Measurements from ENCODE around the gene RBM42.
"Not testable (repeated sequence)": the region's sequence is repeated elsewhere in the genome, so short reads cannot be mapped to it uniquely, and the experiment has no call there.

The RBM42 gene, protein sequence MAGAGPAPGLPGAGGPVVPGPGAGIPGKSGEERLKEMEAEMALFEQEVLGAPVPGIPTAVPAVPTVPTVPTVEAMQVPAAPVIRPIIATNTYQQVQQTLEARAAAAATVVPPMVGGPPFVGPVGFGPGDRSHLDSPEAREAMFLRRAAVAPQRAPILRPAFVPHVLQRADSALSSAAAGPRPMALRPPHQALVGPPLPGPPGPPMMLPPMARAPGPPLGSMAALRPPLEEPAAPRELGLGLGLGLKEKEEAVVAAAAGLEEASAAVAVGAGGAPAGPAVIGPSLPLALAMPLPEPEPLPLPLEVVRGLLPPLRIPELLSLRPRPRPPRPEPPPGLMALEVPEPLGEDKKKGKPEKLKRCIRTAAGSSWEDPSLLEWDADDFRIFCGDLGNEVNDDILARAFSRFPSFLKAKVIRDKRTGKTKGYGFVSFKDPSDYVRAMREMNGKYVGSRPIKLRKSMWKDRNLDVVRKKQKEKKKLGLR

DNA sequence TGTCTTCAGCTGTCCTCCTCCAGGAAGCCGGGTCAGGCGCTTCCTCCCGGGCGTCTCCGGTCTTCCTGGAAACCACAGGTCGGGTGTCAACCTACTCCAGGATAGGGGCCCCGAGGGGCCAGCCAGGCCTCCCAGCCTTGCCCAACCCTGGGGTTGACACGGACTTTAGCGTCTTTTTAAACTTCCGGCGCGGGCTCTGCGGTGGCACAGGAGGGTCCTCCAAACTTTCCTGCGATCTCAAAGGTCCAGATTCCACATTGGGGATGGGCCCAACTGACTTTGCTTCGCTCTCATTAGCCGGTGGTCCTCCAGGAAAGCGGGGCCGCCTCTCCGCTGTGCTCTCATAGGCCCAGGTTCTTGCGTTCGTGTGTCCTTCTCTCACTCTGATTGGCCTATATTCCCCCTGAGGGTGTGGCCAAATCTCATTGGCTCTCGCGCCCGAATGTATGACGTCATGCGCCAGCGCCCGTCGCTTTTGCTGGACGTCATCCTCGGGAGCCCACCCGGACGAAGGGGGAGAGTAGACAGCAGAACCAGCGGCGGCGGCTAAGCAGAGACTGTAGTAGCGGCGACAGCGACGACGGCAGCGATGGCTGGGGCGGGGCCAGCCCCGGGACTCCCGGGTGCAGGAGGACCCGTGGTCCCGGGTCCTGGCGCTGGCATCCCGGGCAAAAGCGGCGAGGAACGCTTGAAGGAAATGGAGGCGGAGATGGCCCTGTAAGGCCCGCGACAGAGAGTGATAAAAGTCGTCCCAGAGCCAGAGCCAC lies at the start of gene RBM42:
Gene RBM42 (plus strand): TSS at position 472 of the 767 bp plus-strand sequence. CDS start 118 bp downstream, at position 590.
- peak; percentile 98 for DNase-seq

DNA sequence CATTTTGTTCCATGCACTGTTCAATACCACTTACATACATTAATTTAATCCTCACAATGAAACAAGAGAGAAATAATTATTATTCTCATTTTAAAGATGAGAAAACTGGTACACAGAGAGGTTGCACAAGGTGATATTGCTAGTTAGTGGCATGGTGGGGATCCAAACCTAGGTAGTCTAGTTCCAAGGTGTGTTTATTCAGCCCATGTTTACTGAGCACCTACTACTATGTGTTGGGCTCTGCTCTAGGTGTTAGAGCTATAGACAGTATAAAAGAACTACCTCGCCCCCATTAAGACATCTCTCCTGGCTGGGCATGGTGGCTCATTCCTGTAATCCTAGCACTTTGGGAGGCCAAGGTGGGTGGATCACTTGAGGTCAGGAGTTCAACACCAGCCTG lies 46.1 kb upstream of the RBM42 start:
- no peak for DNase-seq

DNA sequence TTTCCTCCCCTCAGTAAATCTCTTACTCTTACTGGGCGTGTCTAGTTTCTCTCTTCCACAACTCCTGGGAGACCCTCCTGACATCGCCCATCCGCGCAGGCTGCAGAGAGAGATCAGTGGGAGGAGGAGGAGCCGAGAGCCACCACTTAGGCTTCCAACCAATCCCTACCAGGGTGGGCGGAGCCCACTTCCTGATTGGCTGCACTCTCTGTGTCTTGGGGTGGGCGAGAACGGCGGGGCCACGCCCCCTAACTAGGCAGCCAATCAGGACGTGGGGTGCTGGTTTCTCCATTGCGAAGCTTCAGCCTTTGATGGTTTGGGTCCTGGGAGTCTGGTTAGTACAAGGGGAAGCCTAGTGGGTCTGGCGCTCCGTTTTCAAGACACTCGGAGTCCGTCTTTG lies 43.0 kb upstream of the RBM42 start, which contains the start of gene PMIS2:
Gene PMIS2 (plus strand): TSS at position 326 of the 400 bp plus-strand sequence. CDS start 87 bp downstream, outside the sequence.
- peak; percentile 66 for DNase-seq

DNA sequence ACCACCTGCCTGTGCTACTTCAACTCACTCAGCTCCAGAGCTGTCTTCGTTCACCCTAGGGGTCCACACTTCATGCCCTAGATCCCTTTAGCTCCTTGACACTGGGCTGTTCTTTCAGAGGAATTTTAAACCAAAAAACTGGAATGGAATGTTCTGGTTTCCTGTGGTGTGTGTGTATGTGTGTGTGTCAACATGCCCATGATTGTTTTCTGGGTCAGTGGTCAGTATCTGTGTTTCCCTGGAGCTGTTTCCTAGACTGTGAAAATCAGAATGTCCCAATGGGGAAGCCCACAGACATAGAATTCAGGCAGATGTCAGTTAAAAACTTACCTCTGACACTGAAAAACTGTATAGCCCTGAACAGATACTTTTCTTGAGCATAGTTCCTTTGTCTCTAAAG lies 41.5 kb upstream of the RBM42 start:
- DNase-seq = no peak

DNA sequence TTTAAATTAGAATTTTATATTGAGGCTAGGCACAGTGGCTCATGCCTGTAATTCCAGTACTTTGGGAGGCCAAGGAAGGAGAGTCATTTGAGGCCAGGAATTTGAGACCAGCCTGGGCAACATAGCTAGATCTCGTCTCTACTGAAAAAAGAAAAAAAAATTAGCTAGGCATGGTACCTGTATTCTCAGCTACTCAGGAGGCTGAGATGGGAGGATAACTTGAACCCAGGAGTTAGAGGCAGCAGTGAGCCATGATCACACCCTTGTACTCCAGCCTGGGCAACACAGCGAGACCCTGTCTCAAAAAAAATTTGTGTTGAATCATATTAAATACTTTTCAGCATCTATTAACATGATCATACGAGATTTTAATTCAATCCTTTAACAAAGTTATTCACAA lies 38.0 kb upstream of the RBM42 start:
- no peak for DNase-seq

DNA sequence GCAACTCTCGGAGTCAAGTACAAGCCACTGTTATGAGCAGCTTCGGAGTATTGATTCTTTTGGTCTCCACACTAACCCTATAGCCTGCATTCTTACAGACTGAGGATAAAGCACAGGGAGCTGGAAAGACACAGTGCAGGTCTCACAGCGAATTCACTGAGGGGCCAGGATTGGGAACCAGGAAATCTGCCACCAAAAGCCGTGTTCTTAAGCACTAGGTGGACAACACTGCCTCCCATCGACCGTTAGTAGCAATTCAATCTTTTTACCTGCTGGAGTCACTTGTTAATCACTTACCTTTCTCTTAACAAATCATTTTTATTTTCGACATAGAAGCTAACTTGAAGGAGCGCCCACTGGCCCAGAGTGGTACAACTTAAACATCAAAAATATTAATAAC lies 36.6 kb upstream of the RBM42 start:
- DNase-seq = no peak

DNA sequence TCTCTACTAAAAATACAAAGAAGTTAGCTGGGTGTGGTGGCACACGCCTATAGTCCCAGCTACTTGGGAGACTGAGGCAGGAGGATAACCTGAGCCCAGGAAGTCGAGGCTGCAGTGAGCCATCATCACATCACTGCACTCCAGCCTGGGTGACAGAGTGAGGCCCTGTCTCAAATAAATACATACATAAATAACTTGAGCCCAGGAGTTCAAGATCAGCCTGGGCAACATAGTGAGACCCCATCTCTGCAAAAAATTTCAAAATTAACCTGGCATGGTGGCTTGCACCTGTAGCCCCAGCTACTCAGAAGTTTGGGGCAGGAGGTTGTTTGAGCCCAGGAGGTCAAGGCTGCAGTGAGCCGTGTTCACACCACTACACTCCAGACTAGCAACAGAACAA lies 33.8 kb upstream of the RBM42 start:
- not testable (repeated sequence) for DNase-seq

DNA sequence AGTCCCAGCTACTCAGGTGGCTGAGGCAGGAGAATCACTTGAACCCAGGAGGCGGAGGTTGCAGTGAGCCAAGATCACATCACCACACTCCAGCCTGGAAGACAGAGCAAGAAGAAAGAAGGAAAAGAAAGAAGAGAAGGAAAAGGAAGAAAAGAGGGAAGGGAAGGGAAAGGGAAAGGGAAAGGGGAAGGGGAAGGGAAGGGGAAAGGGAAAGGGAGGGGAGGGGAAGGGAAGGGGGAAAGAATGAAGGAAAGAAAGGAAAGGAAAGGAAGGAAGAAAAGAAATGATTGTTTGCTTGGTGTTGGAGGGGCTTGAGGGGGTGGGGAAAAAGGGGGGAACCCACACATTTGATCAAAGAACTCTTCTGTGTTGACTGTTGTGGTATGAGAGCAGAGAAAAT lies 32.9 kb upstream of the RBM42 start:
- DNase-seq = no peak

DNA sequence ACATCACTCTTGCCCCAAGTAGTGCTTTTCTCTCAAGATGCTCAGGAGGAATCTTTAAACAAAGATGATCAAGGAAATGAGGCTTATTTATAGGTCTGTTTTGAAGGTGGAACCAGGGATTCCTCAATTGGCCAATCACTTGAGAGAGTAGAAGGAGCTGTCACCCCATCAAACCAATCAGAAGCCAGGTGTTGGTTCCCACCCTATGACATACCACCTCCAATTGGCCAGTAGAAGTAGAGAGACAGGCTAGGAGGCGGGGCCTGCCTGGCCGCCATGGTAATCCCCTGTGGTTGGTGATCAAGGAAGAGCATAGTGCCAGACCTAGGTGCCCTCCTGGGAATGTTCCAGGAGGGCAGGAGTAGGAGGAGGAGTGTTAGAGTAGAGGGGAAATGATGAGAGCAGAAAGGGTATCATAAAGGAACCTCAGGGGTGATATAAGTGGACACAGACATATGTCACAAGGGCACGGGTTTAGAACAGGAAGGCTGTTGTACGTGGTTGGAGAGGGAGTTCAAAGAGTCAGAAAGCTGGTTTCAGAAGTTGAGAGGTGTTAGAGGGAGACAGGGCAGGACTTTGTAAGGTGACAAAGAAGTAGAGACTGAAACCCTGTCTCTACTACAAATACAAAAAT lies 32.4 kb upstream of the RBM42 start:
- DNase-seq = no peak

DNA sequence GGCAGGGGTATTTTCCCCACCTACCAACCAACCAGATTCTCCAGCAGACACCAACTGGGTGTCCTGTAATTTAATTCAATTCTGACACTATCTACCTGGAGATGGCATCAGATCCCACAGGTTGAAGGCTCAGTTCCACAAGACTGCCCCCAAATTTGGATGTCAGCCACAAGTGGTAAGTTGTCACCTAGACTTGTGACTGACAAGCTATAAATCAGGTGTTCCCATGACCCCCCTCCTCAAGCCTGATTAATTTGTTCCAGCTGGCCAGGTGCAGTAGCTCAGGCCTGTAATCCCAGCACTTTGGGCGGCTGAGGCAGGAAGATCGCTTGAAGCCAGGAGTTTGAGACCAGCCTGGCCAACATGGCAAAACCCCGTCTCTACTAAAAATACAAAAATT lies 26.9 kb upstream of the RBM42 start:
- DNase-seq = no peak

DNA sequence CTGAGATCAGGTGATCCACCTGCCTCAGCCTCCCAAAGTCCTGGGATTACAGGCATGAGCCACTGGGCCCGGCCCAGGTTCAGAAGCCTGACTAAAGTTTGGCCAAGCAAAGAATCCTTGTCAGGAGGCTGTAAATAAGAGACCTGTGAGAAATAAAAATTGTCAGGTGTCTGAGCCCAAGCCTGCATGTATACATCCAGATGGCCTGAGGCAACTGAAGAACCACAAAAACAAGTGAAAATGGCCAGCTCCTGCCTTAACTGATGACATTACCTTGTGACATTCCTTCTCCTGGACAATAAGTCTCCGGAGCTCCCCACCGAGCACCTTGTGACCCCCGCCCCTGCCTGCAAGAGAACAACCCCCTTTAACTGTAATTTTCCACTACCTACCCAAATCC lies 24.4 kb upstream of the RBM42 start:
- DNase-seq = not testable (repeated sequence)

DNA sequence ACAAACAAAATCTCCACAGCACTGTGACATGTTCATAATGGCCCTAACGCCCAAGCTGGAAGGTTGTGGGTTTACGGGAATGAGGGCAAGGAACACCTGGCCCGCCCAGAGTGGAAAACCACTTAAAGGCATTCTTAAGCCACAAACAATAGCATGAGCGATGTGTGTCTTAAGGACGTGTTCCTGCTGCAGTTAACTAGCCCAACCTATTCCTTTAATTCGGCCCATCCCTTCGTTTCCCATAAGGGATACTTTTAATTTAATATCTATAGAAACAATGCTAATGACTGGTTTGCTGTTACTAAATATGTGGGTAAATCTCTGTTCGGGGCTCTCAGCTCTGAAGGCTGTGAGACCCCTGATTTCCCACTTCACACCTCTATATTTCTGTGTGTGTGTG lies 21.7 kb upstream of the RBM42 start:
- DNase-seq = not testable (repeated sequence)

DNA sequence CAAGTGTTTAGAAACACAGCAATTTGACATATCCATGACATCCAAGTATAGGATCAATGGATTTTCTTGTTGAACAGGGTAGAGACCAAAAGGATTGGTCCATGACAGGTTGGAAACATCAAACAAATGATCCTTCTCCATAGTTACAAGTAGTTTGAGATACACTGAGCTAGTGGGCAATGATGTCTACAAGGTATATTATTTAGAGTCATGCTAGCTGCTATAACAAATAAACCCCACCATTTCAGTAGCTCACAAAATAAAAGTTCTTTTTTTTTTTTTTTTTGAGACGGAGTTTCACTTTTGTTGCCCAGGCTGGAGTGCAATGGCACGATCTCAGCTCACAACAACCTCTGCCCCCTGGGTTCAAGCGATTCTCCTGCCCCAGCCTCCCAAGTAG lies 21.2 kb upstream of the RBM42 start:
- DNase-seq = no peak

DNA sequence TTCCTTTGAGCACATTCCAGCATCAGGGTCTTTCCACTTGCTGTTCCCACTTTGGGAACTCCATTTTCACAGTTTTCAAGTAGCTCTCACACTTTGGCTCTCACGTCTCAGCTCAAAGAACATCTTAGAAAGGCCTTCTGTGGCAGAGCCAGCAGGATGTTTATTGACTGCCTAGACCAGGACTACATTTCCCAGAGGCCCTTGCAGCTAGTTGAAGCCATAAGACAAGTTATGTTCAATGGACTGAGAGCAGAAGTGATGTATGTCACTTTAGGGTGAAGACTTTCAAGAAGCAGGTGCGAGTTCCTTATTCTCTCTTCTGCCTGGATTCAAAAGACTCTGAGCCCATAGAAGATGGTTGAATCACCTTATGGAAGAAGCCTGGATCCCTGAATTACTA lies 20.6 kb upstream of the RBM42 start:
- no peak for DNase-seq

DNA sequence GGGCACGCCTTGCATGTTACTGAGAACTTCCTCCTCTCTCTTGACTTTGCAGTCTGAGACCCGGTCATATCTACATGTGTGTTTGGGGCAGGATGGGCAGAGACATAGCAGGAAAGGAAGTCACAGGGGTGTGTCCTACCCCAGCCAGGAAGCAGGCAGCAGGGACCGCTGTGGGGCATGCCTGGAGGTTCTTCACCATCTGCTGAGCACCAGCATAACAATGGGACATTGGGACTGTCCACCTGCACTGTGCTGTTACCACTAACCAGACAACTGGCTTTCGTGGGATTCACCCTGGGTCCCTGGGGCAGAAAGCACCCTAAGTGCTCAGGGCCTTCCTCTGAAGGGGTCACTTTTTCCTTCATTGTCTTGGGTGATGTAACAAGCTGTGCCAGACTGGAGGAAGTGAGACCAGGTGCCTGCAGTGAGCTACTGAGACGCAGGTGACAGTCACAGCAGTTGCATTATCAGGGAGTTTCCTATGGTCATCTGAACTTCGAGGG lies 18.9 kb upstream of the RBM42 start:
- peak; percentile 70 for DNase-seq

DNA sequence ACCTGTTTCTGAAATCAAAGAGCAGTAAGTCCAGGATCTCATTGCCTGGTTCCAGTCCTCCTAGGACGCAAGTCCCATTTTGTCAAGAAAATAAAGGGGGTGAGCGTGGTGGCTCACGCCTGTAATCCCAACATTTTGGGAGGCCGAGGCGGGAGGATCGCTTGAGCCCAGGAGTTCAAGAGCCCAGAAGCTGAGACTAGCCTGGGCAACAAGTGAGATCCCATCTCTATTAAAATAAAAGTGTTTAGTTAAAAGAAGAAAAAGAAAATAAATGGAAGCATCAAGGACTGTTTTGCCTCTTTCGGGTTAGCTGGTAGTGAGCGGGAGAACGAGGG lies 16.6 kb upstream of the RBM42 start:
- no peak for DNase-seq

DNA sequence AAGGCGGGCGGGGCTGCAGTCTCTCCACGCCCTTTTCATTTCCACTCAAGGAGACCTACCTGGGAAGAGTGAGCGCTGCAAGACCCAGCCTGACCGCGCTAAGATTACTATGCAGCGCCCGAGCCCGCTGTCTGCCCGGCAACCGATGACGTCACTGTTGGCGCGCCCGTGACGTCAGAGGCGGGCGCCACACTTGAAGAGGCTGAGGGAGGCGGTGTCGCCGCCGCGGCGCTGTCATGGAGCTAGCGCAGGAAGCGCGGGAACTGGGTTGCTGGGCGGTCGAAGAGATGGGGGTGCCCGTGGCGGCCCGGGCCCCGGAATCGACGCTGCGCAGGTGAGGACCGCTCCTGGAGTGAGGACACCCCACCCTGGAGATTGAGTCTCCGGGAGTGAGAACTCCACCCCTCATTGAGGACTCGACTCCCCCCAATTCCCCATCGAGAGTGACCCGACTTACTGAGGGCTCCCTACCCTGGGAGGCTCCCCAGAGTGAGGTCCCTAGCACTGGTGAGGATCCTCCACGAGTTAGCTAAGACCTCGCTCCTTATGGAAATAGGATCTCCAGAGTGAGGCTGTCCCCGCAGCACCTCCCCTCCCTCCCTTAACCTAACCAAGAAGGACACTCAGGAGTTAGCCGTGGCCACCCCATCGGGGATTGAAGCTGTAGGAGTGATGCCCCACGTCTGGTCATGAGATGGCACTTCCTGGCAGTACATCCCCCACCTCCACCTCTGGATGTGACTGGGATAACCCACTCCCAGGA lies 16.1 kb upstream of the RBM42 start, which contains the start of gene HAUS5:
Gene HAUS5 (plus strand): TSS at position 177 of the 763 bp plus-strand sequence. CDS start 60 bp downstream, at position 237.
- DNase-seq = peak; percentile 98

DNA sequence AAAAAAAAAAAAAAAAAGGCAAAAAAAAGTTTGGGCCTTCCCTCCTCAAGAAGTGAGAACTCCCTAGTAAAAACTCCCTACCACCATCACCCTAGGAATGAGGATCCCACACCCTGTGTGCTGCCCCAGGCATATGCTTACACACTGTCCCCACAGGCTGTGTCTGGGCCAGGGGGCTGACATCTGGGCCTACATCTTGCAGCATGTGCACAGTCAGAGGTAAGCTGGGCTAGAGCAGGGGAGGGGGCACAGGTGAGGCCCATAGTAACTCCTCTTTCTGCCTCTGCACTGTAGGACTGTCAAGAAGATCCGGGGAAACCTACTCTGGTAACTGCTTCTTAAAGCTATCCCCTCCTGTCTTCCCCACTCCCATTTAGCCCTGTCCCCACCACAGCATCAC lies 15.3 kb upstream of the RBM42 start:
- DNase-seq = no peak

DNA sequence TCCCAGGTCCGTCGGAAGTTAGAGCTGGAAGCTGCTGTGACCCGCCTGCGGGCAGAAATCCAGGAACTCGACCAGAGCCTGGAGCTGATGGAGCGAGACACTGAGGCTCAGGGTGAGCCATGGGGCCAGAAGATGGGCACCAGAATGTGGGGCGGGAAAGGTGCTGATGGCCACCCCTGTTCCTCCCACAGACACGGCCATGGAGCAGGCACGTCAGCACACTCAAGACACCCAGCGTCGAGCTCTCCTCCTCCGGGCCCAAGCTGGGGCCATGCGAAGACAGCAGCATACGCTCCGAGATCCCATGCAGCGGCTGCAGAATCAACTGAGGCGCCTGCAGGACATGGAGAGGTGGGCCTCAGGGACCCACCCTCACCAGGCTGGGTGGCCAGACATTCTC lies 13.8 kb upstream of the RBM42 start:
- no peak for DNase-seq

DNA sequence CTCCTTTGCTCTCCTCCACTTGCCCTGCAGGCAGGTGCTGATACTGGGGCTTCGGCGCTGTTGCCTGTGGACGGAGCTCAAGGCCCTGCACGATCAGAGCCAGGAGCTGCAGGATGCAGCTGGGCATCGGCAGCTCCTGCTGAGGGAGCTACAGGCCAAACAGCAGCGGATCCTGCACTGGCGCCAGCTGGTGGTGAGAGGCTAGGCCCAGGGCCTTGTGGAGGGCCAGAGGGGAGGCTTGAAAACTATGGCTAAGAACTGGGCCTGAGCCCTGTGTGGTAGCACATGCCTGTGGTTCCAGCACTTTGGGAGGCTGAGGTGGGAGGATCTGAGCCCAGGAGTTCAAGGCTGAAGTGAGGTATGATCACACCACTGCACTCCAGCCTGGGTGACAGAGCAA lies 10.0 kb upstream of the RBM42 start:
- no peak for DNase-seq

DNA sequence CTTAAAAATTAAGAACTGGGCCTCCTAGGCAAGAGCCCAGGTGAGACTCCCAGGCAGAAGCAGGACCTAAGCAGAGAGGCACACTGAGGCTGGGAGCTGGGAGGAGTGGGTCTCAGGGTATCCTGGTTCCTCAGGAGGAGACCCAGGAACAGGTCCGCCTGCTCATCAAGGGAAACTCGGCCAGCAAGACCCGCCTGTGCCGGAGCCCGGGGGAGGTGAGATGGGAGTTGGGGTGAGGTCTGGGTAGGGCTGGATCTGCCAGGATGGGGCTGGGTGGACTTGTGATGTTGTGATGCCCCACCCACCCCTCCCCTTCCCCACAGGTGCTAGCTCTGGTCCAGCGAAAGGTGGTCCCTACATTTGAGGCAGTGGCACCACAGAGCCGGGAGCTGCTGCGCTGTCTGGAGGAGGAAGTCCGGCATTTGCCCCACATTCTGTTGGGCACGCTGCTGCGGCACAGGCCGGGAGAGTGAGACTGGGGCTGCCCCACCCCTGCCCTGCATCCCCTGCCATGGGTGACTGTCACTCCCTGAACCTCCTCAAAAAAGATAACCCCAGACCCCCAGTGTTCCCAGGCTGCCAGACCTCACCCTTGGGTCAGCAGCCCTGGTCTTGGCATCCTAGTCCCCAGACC lies 9.4 kb upstream of the RBM42 start:
- no peak for DNase-seq

DNA sequence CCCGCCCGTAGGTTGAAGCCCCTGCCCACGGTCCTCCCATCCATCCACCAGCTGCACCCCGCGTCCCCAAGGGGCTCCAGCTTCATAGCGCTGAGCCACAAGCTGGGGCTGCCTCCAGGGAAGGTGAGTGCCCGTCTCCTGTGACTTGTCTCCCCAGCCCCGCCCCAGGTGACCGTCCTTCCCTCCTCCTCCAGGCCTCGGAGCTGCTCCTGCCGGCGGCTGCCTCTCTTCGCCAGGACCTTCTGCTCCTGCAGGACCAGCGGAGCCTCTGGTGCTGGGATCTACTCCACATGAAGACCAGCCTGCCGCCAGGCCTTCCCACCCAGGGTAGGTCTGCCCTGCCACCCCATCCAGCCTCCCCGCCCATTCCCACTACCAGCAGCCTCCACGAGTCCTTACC lies 8.8 kb upstream of the RBM42 start:
- no peak for DNase-seq
